HEK293T (cell line): ENCODE measurements around the gene ZHX3.

Experiments
- ARNT ChIP-seq: fragments of 450-650 bp; IDR thresholded peaks from 2 replicates; pipeline ENCODE4 v1.6.1; 2017; ENCODE audit warnings: mild to moderate bottlenecking
- BHLHE40 ChIP-seq: fragments of 450-650 bp; IDR thresholded peaks from 2 replicates; pipeline ENCODE4 v1.6.1; 2016; ENCODE audit warnings: mild to moderate bottlenecking, moderate library complexity, borderline replicate concordance
- ELF4 ChIP-seq: fragments of 450-650 bp; IDR thresholded peaks from 2 replicates; pipeline ENCODE4 v1.6.1; 2017; ENCODE audit warnings: antibody characterized with exemption
- FOXK2 ChIP-seq: fragments of 450-650 bp; IDR thresholded peaks from 2 replicates; pipeline ENCODE4 v1.6.1; 2016; ENCODE audit warnings: mild to moderate bottlenecking
- FOXM1 ChIP-seq: fragments of 450-650 bp; IDR thresholded peaks from 2 replicates; pipeline ENCODE4 v1.6.1; 2017; ENCODE audit warnings: mild to moderate bottlenecking, borderline replicate concordance
- L3MBTL2 ChIP-seq: fragments of 450-650 bp; conservative IDR thresholded peaks from 2 replicates; pipeline ENCODE4 v1.6.1; 2016; ENCODE audit warnings: mild to moderate bottlenecking
- LEF1 ChIP-seq: fragments of 450-650 bp; IDR thresholded peaks from 2 replicates; pipeline ENCODE4 v1.6.1; 2017; ENCODE audit warnings: mild to moderate bottlenecking, borderline replicate concordance
- NFRKB ChIP-seq: fragments of 450-650 bp; IDR thresholded peaks from 2 replicates; pipeline ENCODE4 v1.6.1; 2016; ENCODE audit warnings: mild to moderate bottlenecking, moderate library complexity
- SP1 ChIP-seq: fragments of 450-650 bp; IDR thresholded peaks from 2 replicates; pipeline ENCODE4 v1.6.1; 2017
- TARDBP ChIP-seq: fragments of 450-650 bp; IDR thresholded peaks from 2 replicates; pipeline ENCODE4 v1.6.1; 2016
- ZNF384 ChIP-seq: fragments of 450-650 bp; IDR thresholded peaks from 2 replicates; pipeline ENCODE4 v1.6.1; 2016
- TF ChIP-seq, protein P1 (sequence below): fragments of 450-650 bp; IDR thresholded peaks from 2 replicates; pipeline ENCODE4 v1.6.1; 2016

DNA sequence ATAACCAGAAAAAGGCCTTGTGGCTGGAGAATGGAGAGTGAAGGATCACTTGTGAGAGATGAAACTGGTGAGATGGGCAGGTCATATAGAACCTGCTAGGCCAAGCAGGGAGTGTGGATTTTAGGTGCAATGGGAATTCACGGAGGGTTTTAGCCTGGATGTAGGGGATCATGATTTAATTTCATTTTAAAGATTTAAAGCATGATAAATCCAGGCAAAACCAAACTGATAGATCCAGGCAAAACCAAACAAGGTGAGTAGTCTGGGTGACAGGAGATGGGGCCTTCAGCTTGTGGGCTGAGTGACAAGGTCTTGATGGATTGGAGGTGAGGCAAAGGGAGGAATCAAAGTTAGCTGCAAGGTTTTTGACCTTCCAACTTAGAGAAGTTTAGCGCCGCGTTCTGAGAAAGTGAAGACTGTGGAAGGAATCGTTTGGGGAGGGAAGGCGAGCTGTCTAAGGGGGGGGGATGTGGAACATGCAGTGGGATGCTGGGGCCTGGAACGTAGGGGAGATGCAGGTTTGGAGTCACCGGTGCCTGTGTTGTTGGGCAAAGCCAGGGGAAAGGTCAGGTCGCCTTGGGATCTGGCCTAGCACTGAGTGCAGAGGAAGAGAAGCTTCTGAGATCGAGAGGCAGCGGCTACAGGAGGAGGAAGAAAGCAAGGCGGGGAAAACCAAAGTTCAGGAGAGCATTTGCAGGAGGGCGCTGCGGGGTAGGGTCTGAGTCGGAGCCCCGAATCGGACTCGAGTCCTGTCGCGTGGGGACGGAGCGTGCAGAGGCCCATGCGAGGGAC is 181.4 kb downstream of the ZHX3 start:
- TF ChIP-seq NFRKB (no peak), TARDBP (no peak), BHLHE40 (no peak), SP1 (no peak), FOXM1 (no peak), ARNT (no peak), ELF4 (no peak), FOXK2 (no peak), LEF1 (no peak), L3MBTL2 (no peak), ZNF384 (no peak)
- TF ChIP-seq, protein P1, sequence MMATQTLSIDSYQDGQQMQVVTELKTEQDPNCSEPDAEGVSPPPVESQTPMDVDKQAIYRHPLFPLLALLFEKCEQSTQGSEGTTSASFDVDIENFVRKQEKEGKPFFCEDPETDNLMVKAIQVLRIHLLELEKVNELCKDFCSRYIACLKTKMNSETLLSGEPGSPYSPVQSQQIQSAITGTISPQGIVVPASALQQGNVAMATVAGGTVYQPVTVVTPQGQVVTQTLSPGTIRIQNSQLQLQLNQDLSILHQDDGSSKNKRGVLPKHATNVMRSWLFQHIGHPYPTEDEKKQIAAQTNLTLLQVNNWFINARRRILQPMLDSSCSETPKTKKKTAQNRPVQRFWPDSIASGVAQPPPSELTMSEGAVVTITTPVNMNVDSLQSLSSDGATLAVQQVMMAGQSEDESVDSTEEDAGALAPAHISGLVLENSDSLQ = no peak
